CD4-positive, alpha-beta T cell treated with Interleukin-17A for 4 hours (primary cell): Measurements from ENCODE around the gene RPAP3.

Experiments
- DNase-seq: peaks from one replicate; pipeline ENCODE4 v3.0.0-alpha.2; 2020; ENCODE audit warnings: mixed read lengths

Gene RPAP3

DNA sequence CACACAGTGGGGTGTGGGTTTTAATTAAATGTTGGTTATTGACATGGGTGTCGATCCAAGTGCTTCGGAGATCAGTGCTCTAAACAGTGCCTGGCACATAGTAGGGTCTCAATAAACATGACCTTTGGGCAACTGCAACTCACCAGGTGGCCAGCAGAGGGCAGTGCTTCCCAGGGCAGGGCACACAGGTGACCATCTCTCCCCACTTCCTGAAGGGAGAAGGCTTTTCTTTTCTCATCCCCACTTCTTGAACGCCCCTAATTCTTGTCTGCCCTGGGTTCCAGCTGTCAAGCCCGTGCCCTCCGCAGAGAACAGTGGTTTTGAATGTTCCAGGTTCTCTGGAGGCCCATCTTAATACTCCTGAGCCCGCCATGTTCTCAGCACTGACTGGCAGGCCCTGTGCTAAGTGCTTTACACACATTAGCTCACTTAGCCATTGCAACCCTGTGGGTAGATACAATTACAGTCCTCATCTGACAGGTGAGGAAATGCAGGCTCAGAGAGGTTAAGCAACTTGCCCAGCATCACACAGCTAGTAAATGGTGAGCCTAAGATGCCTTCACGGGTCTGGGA is 36.5 kb upstream of the RPAP3 start:
- DNase-seq: peak; percentile 81

DNA sequence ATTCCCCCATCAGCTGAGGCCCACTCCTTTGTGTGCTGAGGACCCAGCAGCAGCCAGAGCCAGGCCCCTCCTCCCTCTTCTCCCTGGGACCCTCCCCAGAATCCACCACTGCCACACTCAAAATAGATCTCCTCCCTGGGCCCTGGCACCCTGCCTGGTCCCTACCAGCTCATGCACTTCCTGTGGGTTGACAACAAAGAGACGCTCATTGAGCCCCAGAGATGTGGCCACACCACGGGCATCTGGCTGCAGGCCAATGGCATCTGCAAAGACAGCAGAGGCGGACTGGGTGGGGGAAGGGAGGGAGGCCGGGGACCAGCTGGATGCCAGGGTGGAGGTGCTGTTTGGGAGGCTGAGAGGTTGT is 35.5 kb upstream of the RPAP3 start:
- DNase-seq: peak; percentile 83

DNA sequence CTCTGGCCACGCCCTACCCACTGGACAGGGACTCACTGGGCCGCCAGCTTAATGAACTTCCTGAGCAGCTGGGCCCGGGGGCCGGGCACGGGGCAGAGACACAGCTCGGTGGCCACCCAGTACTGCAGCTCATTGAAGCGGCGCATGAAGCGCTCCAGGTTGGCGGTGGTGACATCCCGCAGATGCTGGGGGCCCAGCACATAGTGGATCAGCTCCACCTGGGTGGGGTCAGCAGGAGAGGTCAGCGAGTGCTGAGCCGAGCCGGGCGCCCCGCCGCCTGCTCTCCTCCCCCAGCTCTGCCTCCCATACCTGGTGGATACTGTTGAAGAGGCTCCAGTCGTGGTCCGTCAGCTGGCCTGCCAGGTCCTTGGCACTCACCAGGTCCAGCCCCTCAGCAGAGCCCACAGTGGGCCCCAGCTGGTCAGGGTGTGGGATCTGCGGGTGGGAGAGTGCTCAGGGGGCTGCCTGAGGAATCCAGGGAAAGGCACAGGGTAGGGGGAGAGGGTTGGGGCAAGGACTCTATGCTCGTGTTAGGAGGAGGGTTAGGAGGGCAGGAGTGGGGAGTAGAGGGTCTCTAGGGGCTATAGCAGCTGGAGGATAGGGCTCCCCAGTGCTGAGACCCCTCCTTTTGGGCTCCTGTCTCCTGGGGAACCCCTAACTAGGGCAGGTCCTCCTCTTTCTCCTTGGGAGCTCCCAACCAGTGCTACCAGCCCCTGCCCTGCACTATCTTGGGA is 34.9 kb upstream of the RPAP3 start:
- no peak for DNase-seq

DNA sequence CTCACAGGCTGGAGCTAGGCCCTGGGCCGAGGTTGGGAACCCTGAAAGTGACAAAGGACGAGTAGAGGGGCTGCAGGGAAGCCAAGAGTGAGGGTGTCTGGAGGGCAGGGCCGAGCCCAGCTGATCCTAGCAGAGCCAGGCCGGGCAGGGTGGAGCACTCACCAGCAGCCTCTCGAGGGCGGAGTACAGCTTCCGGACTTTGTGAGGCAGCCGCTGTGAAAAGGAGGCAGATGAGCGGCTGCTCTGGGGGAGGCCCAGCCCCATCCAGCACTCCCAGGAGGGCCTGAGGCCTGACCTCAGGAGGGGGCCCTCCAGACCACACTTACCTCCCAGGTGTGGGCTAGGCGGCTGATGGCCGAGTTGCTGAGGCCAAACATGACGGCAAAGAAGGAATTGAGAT is 34.1 kb upstream of the RPAP3 start:
- DNase-seq: no peak

DNA sequence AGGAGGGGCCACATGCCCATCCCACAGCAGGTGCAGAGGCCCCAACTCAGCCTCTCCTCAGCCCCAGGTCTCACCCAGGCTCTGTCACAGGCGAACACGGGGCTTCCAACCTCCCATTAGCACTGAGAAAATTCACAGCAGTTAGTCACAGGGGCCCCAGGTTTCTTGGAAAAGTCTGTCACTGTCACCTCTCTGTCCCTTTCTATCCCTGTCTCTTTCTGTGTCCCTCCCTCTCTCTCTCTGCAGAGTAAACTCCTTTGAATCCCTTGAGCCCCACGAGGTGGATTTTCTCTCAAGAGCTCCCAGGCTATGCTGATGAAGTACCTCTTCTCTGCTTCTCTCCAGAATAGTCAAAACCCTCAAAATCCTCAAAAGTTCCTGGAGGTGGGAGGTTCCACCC is 33.5 kb upstream of the RPAP3 start:
- no peak for DNase-seq

DNA sequence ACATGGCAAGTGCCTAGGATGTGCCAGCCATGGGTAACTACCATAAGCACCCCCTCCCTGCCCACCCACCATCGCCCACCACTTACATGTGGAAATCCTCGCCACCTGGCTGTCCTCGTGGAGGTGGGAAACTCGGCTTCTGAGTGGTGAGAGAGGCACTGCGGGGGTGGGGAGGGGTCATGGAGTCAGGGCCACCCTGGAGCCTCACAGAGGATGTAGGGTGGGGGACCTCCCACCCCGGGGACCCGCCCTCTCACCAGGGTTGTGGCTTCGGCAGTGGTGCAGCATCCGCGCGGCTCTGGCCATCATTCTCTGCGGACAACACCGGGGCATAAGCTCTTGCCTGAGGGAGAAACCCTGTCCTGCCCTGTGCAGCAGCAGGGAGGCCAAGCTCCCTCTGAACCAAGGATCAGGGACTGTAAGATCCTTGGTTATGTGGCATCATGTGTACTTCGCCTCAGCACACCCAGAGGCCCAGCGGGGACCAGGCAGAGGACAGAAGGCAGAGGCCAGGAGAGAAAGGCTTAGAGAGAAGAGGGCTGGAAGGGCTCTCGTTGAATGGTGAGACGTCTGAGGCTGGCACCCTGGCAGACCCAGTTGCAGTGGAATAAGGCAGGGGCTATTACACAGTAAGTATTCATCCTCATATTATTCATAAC is 32.2 kb upstream of the RPAP3 start:
- no peak for DNase-seq

DNA sequence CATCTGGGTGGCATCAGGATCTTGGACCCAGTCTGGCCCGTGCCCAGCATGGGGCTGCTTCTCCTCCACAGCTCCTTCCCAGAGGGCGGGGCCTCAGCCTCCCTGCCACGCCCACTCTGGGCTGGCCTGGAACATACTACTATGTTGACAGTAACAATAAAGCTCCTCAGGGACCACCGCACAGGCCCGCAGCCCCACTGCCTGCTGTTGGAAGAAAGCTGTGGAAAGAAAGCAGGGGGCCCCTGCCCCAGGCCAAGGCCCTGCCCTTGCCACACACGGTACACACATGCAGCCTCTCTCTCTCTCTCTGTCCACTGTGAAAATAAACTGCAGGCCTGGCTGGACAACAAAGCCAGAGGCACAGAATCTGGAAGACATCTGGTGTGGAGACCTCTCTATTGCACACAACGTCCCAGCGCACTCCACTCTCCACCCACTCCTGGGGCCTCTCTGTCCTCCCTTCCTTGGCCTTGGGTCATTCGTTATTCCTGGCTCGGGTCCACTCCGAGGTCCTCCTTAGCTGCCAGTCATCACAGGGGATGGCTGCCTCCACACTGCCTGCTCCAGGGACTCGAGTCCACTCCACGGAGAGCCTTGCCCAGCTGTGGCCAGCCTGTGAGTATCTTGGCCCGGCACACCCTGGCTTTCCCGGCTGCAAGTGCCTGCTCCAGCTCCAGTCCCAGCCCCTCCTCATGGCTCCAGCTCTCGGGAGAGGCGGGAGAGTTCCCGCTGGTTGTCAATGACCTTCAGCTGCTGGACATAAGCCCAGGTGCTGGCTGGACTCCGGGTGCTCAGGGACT is 31.2 kb upstream of the RPAP3 start:
- DNase-seq: no peak

DNA sequence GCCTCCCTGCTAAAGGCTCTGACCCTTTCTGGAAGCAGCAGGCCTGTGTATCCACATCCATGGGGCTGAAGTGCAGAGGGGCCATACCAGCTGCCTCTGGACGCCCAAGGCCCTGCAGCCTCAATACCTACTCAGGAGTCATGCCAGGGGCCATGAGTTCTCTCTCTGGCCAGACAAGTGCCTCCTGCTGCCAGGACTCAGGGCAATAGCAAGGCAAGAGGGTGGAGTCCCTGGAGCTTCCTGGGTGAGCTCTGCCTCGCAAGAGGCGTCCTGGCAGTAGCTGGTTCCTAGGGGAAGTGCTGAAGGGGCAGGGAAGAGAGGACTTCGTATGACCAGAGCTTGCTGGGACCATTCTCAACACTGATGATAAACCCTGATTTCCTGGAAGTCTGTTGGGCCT is 30.4 kb upstream of the RPAP3 start:
- no peak for DNase-seq

DNA sequence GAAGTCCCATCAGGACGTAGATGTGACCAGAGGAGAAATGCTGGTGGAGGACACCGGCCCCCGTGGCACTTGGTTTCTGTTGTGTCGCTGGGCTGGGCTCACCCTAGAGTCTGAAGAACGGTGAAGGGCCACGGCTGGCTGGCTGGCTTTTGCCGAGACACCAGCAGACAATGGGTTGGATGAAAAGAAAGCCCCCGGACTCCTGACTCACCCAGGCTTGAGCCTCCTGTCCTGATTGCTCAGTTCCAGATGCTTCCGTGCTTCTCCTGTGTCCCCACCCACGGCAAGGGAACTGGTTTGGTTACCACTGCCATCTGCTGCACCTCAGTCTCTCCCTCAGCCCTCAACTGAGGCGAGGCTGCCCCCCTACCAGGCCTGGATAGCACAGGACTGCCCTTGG is 29.8 kb upstream of the RPAP3 start:
- no peak for DNase-seq

DNA sequence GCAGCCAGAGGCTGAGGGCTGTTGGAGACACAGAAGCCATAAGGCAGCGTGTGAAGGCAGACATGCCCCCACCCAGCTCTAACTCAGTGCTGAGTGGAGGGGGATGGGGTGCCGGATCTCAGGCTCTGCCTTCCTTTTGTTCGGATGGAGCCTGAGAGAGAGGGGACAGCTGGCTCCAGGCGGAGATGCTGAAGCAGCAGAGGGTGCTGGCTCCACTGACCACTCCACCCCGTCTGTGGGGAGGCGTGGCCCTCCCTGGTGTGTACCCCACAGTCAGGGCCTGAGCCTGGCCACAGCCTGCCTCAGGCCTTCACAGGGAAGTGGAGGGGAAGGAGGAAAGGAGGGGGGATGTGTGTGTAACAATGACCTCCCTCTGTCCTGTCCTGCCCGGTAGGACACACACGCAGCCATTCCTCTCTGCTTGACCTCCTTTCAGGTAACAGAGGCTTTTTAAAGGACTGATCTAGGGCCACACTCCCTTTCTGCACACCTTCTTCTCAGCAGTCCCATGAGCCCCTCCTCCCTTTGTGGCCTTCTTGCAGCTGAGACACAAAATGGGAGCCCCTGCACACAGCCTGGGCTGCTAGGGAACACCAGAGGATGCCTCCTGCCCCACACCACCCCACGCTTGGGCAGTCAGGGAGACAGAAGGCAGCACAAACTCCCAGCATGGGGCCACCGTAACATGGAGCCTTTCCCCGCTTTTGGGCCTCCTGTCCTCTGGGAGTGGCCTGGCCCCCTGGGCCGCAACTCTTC is 29.1 kb upstream of the RPAP3 start:
- no peak for DNase-seq

DNA sequence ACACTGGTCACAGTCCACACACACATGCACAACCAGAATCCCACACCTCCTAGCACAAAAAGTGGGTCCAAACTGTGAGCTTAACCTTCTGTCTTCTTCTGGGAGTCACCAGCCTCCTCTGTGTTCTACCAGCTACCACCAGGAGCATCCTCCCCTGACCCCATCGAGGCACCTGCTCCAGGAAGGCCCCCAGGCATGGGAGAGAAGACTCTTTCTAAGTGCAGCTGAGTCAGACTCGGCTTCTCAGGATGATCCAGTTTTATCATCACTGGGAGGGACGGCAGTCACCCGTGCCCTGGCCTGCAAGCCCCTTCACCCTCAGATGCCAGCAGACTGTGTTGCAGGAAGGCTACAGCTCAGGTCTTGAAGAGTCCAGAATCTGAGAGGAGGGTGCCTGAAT is 27.3 kb upstream of the RPAP3 start:
- no peak for DNase-seq

DNA sequence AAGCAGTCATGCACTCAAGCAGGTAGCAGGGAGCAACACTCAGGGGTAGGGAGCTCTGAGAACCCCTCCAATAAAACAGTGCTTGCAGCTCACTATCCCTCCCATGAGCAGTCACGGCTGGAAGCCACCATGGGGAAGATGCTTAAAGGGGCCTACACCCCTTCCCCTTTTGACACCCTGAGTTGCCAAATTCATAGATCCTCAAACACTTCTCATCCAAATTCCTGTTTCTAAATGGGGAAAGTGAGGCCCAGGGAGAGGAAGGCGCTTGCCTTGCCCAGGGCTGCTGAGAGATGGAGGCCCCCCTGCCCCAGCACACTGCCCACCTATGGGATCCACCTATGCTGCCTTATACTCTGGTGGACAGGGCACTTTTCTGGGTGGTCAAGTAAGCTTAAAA is 26.7 kb upstream of the RPAP3 start:
- no peak for DNase-seq

DNA sequence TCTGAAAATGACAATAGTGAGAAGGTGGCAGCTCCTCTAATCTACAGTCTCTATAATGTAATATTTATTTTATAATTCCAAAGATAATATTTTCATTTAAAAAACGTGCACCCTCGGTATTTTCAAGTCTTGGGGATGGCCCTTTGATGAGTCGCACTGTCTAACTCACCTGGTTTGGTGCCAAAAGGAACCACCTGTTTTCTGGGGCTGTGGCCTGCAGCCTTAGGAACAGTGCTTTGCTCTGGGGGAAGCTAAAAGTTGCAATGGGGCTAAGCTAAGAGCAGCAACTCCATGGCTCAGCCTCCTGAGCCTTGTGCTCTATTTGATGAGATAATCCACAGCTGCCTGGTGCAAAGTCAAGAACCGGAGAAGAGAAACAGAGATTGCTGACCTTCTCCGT is 25.9 kb upstream of the RPAP3 start:
- no peak for DNase-seq

DNA sequence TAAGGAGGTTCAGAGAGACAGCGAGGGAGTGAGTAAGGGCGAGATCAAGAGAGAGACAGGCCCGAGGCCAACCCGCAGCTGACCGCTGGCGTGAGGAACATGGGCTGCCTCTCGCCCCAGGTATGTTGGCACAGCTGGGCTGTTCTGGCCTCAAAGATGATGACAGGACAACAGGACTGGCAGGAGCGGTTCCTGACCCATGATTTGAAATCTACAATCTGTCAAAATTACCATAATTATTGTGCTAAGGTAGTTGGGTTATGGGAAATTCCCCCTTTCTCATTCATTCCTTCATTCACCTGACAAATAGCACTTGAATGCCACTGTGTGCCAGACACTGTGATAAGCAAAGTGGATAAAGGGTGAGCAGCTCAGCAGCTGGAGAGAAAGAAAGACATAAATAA is 24.5 kb upstream of the RPAP3 start:
- no peak for DNase-seq

DNA sequence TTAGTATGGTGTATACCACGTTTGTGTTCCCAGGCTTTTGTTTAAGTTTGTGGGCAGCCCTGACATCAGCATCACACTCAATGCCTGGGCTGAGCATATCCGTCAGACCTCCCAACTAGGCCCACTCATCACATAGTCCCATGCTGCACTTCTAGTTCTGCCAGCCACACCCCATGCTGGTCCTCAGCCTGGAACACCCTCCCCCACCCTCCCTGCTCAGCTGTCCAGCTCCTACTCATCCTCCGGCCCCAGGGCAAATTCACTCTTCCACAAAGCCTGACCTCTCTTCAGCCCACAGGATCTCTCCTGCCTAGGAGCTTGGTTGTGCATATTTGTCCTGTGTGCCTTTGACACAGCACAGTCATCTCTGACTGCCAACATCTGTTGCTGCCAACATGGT is 23.4 kb upstream of the RPAP3 start:
- DNase-seq: no peak

DNA sequence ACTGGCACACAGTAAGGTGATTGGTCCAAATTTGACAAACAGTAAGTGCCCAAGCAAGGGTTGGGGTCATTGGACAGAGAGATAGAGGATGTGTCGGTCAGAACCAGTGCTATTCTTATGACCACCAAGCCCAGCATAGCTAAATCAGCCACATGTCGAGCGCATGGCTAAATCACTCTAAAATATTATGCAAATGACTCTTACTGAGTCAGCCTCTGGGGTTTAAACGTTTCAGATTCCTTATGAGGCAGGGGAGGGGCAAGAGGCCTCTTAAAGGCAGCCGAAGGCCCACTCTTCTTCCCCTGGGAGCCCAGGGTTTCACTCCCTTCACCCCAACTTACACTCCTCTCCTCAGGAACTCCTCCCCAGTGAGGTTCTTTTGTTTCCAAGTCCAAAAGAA is 20.1 kb upstream of the RPAP3 start:
- DNase-seq: no peak

DNA sequence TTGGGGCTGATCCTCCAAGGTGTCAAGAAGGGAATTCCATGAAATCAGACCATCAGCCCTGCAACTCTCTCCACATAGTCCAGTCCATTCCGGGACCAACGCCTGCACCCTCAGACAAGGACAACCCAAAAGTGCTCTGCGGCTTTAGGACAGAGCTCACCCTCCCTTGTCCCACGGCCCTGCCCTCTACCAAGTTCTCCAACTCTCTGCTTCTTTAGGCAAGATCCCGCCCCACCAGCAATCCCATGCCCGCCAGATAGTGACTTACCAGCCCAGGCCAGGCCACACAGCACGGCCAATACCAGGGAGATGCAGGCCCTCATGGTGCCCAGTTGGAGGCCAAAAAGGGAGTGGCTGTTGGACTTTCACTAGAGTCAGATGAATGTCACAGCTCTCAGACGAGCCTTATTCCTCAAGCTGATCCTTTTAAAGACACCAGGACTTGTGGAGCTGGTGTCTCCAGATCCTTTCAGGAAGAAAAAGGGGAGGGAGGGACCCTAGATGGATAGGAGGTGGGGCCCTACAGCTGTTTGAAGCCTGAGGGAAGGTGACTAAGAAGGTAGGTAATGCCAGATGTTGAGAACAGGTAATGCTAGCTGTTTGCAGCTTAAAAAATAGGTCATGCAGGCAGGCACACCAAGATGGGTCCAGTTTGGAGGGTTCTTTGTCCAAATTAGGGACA is 19.4 kb upstream of the RPAP3 start, which contains the start of gene ENDOU:
ENDOU (minus strand) TSS at position 400 of the 682 bp plus-strand sequence; CDS start at position 323, 77 bp downstream.
- no peak for DNase-seq

DNA sequence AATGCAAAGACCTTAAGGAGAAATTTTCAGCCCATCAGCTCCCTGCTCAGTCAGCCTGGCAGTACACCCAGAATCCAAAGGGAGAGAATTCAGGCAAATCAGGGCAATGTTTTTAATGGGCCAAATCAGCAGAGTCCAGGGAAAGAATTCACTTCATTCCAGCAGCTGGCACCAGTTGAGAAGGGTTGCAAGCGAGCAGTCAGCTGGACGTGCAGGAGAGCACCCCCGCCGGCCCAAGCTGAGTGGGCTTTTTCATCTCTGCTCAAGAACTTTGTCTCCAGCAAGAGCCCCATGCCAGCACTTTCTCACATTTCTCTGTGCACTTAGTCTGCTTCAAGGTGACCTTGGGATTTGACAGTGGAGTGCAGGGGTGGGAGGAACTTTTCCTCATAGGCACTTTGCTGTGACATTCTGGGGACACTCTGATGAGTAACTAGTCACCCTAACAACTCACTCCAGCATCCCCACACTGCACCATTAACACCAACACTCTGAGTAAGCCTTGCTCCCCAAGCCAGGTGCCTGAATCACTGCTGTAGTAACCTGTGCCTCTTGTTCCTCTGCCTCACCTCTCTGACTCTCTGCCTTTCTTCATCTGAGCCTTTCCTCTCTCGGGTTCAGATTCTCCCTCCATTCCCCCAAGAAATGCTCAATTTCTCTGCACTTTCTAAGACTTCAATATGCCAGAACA is 17.3 kb upstream of the RPAP3 start:
- no peak for DNase-seq

DNA sequence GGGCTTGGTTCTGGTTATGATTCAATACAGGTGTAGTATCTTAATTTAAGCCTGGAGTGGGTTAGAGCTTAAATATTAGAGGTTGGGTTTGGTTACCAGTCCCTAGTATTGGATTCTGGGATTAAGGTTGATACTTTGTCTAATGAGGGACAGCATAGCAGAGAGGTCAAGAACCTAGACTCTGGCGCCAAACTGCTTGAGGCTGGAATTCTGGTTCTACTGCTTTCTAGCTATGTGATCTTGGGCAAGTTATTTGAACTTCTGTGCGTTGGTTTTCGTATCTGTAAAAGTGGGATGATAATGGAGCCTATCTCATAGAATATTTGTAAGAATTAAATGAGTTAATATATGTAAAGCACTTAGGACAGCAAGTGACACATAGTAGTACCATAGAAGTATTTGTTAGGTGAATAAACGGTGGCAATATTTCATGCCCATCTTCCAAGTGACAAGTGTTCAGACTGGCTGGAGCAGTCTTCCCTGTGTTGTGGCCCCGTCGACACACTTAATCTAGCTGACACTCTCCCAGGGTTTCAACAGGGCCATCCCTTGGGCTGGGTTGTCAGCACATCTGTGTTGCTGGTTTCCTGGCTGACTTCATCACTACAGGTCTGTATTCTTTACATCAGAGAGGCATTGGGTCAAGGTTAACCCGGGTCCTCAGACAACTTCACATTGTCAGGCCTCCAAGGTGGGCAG is 16.5 kb upstream of the RPAP3 start:
- DNase-seq: no peak

DNA sequence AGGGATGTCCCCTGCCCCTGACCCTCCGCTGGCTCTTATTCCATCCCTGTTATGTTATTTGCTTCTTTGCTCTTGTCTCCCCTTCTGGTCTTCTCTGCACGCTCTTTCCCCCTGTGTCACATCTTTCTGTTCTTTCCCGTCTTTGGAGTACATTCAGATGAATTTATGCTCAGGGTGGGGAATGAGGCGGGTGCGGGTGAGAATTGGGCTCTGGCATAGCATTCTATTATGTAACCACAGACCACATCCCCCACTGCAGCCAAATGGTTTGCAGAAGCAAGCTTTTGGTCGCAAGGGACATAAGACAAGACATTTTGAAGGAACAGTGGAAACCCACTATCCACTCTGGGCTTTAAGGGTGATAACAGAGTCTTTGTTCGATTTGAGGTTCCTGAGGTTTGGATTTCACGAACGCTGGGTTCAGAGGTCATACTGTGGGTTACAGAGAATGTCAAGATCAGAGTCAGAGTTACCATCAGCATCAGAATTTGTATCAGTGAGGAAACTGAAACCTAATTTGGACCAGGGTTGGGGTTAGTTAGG is 15.7 kb upstream of the RPAP3 start:
- DNase-seq: no peak

DNA sequence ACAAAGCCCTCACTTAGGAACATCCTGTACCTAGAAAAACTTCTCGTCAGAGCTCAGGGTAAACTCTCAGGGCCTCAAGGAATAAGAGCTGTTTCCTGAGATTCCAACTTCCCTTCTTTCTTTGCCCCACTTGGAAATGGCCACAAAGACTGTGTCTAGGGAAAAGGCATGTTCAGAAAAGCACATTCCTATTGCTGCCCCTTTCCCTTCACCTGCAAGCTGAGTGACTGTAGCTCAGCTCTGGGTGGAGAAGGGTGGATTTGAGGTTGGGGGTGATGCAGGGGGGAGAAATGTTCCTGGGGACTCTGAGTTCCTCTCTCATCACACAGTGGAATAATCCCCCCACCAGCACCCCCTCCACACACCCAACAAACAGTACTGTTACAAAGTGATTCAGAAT is 12.7 kb upstream of the RPAP3 start:
- no peak for DNase-seq
